MM.1S (cell line): ENCODE measurements around the gene FILIP1.

Source experiments
- CTCF ChIP-seq: fragments of 300-600 bp; sonication (generic); IDR thresholded peaks from 2 replicates; pipeline ENCODE4 v1.5.1; 2016; ENCODE audit warnings: antibody characterized with exemption, low read length, mixed read lengths
- EZH2 ChIP-seq: fragments of 300-600 bp; sonication (generic); optimal IDR thresholded peaks from 2 replicates; pipeline ENCODE3; 2017; ENCODE audit warnings: low read depth, mild to moderate bottlenecking, antibody characterized with exemption, low read length, mixed read lengths
- EZH2phosphoT487 ChIP-seq: fragments of 300-600 bp; sonication (generic); IDR thresholded peaks from 2 replicates; pipeline ENCODE4 v1.6.1; 2018; ENCODE audit warnings: antibody characterized with exemption, low read length

GRCh38 chr6:75337835-75338580 lies 155.6 kb downstream of the FILIP1 start:
- TF ChIP-seq CTCF (no peak), EZH2phosphoT487 (no peak), EZH2 (no peak)
